Tibial nerve (tissue), 4 donors: ENCODE measurements around the gene IZUMO1. TPM values are rescaled to one million over a fixed set of nuclear protein-coding genes. Genes with fewer than 3 reads are reported as not detected.

Source experiments
- DNase-seq, 2 donors: peaks; one replicate each; pipeline ENCODE4 v3.0.0-alpha.2; 2019; ENCODE audit warnings: low spot score in 2 of 2
- H3K27ac ChIP-seq, 4 donors: fragments of 200-600 bp; sonication (generic) in 3 of 4; one replicate each; pipeline ENCODE4 v1.5.1; 2017 to 2019; ENCODE audit warnings: mild to moderate bottlenecking in 1 of 4
- H3K27me3 ChIP-seq, 2 donors: fragments of 200-600 bp; sonication (generic) in 1 of 2; one replicate each; pipeline versions ENCODE4 v1.5.1 to v1.6.0; 2017 to 2019
- H3K36me3 ChIP-seq, 3 donors: fragments of 200-600 bp; sonication (generic); one replicate each; pipeline ENCODE4 v1.5.1; 2018 to 2019
- H3K4me1 ChIP-seq, 4 donors: fragments of 200-600 bp; sonication (generic) in 3 of 4; one replicate each; pipeline ENCODE4 v1.5.1; 2017 to 2019
- H3K4me3 ChIP-seq, 4 donors: fragments of 200-600 bp; sonication (generic) in 3 of 4; one replicate each; pipeline ENCODE4 v1.5.1; 2017 to 2019; ENCODE audit warnings: mild to moderate bottlenecking in 1 of 4, moderate library complexity in 1 of 4
- H3K9me3 ChIP-seq, 4 donors: fragments of 200-600 bp; sonication (generic) in 3 of 4; one replicate each; pipeline ENCODE4 v1.5.1; 2017 to 2019
- CTCF ChIP-seq, 5 experiments: fragments of 200-600 bp in 3 of 5; fragments of 450-650 bp in 2 of 5; sonication (generic) in 3 of 5; IDR thresholded peaks; one replicate each; pipeline ENCODE4 v1.5.1; 2016 to 2019; ENCODE audit warnings: antibody characterized with exemption in 5 of 5, mild to moderate bottlenecking in 3 of 5, moderate library complexity in 2 of 5
- EP300 ChIP-seq, 2 donors: sonication (generic); formaldehyde crosslinking; IDR thresholded peaks; one replicate each; pipeline ENCODE4 v1.6.1; 2017; ENCODE audit warnings: antibody characterized with exemption in 2 of 2, mild to moderate bottlenecking in 1 of 2
- POLR2A ChIP-seq, 2 donors: fragments of 450-650 bp; IDR thresholded peaks; one replicate each; pipeline ENCODE4 v1.6.1; 2017; ENCODE audit warnings: antibody characterized with exemption in 2 of 2, mild to moderate bottlenecking in 2 of 2, moderate library complexity in 2 of 2
- WGBS, 2 donors: methylation state at CpG; one replicate each; pipeline ENCODE4 v1.1.5; 2018; 5-methylcytosine and 5-hydroxymethylcytosine counted together
- total RNA-seq, 4 donors: library from RNA; depleted of rRNA; stranded (reverse); fragments of >200 nt; gene quantifications; one replicate each; pipeline ENCODE4 v1.1.0, GENCODE V29; 2016

The IZUMO1 gene
- total RNA-seq, 4 donors from 2014 or later, result 0.21 to 0.30 TPM; not detected in 2

- 28 to 33% methylated on average over 20 of the region's 20 CpGs for WGBS, 2 donors
Measured at GRCh38 chr19:48751845-48752495, 5.3 kb upstream of the IZUMO1 start.

GRCh38 chr19:48750771-48751504 is 4.2 kb upstream of the IZUMO1 start:
- TF ChIP-seq POLR2A (IDR thresholded peaks at IDR 0.05) (no peak), CTCF (IDR thresholded peaks at IDR 0.05) (no peak), EP300 (IDR thresholded peaks at IDR 0.05) (no peak)
- H3K36me3 ChIP-seq, result no peaks in the 10 kb centered on the region
- WGBS, 2 donors, result 92 to 94% methylated on average over 28 to 29 of the region's 29 CpGs
- H3K9me3 ChIP-seq, result no peaks in the 10 kb centered on the region
- DNase-seq, result no peak
- peaks cover 0 to 34% (median 8%) of the 10 kb centered on the region in 4 donors for H3K4me1 ChIP-seq
- peak overlapping the region in 1 of 4 donors; percentile 48 for H3K4me3 ChIP-seq
- H3K27me3 ChIP-seq, result peaks cover 0 to 53% of the 10 kb centered on the region in 2 donors
- no peak overlapping the region for H3K27ac ChIP-seq

More at GRCh38 chr19:48751845-48752495, 5.3 kb upstream of the IZUMO1 start:
- Histone ChIP-seq H3K27me3 (peaks cover 0 to 48% of the 10 kb centered on the region in 2 donors), H3K9me3 (no peaks in the 10 kb centered on the region), H3K36me3 (no peaks in the 10 kb centered on the region), H3K27ac (peak overlapping the region in 1 of 4 donors; percentile 15), H3K4me3 (peak overlapping the region in 3 of 4 donors; percentile 30 to 48 (median 33)), H3K4me1 (peaks cover 0 to 29% (median 8%) of the 10 kb centered on the region in 4 donors)
- DNase-seq, result no peak
- TF ChIP-seq POLR2A (IDR thresholded peaks at IDR 0.05), result no peak
- TF ChIP-seq CTCF (IDR thresholded peaks at IDR 0.05), result no peak
- no peak for TF ChIP-seq EP300 (IDR thresholded peaks at IDR 0.05)

GRCh38 chr19:48750351-48750750 is 3.6 kb upstream of the IZUMO1 start:
- H3K4me3 ChIP-seq, result no peak overlapping the region
- no peak overlapping the region for H3K27ac ChIP-seq
- H3K4me1 ChIP-seq, result peaks cover 0 to 34% (median 8%) of the 10 kb centered on the region in 4 donors
- no peak for DNase-seq
- no peaks in the 10 kb centered on the region for H3K36me3 ChIP-seq
- TF ChIP-seq CTCF (IDR thresholded peaks at IDR 0.05) (no peak), POLR2A (IDR thresholded peaks at IDR 0.05) (no peak), EP300 (IDR thresholded peaks at IDR 0.05) (no peak)
- H3K9me3 ChIP-seq, result no peaks in the 10 kb centered on the region
- 92 to 95% methylated on average over 28 to 30 of the region's 31 CpGs for WGBS, 2 donors
- peaks cover 0 to 59% of the 10 kb centered on the region in 2 donors for H3K27me3 ChIP-seq

GRCh38 chr19:48749571-48750198 is 3.0 kb upstream of the IZUMO1 start:
- no peaks in the 10 kb centered on the region for H3K36me3 ChIP-seq
- no peak overlapping the region for H3K4me3 ChIP-seq
- peaks cover 0 to 34% (median 8%) of the 10 kb centered on the region in 4 donors for H3K4me1 ChIP-seq
- WGBS, 2 donors, result 66 to 78% methylated on average over 4 of the region's 4 CpGs
- no peaks in the 10 kb centered on the region for H3K9me3 ChIP-seq
- DNase-seq, result no peak
- peaks cover 0 to 59% of the 10 kb centered on the region in 2 donors for H3K27me3 ChIP-seq
- TF ChIP-seq POLR2A (IDR thresholded peaks at IDR 0.05) (no peak), CTCF (IDR thresholded peaks at IDR 0.05) (no peak), EP300 (IDR thresholded peaks at IDR 0.05) (no peak)
- H3K27ac ChIP-seq, result no peak overlapping the region
